ENCODE data around the gene NCAM1.

NCAM1 gene

DNA sequence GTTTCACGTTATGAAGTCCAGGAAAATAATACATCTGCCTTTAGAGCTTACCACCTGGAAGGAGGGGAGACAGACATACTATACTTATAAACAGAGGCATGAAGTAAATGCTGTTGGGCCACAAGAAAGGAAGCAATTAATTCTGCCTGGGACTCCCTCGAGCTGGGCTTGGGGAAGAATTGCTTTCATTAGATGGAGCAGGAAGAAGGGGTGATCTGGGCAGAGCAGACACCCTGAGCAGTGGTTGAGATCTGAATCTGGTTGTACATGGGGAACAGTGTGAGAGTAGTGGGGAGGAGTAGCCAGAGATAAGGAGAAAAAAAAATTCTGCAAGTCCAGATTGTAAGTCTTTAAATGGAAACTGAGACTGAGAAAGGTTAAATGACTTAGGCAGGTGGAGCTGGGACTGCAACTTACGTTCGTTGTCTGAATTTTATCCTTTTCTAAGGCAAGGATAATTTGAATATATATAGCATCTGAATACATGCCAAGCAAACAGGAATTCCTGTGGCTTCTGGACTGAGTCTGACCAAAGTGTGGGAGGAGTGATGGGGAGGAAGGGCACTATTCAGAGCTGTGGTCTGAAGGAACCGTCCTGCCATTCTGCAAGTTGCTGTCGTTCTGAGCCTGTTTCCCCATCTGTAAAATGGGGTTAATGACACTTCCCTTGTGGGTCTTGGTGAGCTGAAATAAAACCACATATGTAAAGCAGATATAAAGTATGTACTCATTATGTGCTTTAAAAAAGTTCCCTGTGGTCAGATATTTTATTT, 7.9 kb downstream of the NCAM1 start:
- DNase-seq (ENCODE audit: low spot score): no peak

DNA sequence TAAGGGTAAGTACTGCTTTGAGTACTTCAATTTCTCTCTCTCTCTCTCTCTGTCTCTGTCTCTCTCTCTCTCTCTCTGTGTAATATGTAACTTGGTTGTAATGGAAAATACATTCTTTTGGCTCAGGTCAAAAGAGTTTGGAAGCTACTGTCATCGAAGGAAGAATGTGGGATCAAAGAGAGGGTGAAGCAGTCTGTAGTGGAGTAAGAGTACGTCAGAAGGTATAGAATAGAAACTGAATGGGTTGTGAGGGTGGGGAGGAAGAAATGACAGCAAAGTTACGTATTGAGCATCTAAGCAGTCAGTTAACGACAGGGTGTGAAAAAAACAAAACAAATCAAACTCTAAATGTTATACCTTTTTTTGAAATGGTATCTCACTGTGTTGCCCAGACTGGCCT, 10.0 kb downstream of the NCAM1 start:
- no peak for DNase-seq (ENCODE audit: low spot score)

DNA sequence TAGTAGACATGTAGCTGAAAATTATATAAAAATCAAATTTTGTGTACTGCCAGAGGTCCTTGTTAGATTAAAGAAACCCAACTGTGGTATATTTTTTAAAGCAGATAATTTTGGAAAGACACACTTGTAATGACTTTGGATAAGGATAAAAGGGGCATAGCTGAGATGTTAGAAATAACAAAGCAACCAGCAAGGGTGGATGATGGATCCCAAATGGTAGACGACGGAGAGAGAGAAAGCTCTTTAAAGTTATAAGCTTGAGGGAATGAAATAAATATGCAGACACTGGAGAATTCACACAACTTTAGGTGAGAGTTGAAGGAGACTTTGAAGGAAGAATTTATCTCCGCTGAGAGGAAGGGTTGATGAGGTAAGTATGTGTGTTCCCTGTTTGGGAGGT, 10.6 kb downstream of the NCAM1 start:
- no peak for DNase-seq (ENCODE audit: low spot score)

DNA sequence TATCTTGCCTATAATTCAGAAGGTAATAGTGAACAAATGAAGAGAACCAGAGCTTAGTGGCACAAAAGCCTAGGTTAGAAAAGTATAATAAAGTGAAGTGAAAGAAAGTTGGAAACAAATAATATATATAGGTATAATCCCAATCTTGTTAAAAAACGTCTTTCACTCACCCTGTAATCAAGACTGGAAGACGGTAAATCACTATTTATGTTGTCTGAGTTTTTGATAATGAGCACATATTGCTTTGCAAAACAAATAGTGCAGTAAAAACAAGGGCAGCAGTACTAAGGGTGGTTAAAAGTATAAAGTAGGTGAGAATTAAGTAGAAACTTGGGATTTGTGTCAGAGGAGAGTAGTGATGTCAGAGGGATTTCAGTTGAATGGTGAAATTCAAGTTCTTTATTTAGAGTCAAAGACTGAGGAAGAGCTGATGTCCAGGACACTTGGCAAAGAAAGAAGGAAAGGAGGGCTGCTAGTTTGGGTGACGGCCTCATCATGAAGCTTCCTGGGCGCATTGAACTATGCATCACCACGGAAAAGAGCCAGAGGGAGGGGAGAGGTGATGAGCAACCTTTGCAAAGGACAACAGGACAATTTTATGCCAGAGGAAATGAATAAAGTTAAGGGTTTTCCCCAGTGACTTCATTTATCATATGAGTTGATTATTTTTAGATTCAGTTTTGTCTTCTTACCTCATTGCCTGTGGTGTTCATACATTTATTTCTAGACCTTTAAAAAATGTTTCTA, 11.4 kb downstream of the NCAM1 start:
- no peak for DNase-seq (ENCODE audit: low spot score)

DNA sequence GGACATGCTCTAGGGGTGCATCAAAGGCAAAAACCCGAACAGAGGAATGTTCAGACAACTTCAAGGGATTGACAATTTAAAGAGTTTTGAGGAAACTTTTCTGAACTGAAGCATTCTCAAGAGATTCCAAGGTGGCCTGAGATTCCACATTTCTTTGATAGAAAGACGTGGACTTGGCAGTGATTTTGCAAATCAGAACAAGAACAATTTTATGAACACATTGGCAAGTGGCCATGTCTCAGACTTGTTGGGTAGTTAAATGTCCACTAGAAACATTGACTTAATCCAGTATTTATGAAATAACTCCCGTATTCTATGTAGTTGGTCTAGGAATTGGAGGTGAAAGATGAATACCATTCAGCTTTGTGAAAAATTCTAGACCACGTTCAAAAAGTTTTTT, 13.8 kb downstream of the NCAM1 start:
- no peak for DNase-seq (ENCODE audit: low spot score)

DNA sequence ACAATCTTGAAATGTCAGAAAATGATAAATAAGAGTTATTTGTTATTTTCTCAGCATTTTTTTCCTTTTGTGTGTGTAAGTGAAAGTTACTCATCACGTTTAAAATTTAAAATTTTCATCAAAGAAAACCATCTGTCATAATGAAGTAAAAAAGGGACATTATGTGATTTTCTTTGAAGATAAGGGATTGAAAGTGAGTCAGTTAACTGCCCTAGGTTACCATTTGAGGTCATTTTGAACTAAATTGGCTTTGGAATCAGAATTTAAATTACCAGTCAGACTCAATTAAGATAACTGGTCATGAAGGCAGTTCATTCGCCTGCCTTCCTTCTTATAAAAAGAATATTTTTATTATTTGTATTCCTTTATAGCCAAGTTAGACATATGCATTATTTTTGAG, 14.3 kb downstream of the NCAM1 start:
- DNase-seq (ENCODE audit: low spot score): no peak

DNA sequence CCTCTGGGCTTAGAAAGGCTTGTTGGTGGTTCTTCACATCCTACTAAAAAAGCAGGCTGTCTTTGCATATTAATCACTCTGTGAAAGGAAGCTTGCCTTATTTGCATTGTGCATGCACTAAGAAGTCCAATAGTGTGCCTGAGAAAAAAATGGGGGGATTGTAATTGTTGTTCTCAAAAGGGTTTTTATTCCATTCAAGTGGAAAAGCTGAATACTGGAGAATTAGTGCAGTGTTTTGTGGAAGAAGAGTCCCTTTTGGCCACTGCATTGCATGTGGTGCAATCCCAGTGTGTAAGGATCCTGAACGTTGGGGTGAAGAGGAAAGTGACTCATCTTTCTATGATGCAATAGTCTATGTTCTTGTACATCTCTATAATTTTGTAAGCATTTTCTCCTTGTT, 16.5 kb downstream of the NCAM1 start:
- DNase-seq (ENCODE audit: low spot score): no peak

DNA sequence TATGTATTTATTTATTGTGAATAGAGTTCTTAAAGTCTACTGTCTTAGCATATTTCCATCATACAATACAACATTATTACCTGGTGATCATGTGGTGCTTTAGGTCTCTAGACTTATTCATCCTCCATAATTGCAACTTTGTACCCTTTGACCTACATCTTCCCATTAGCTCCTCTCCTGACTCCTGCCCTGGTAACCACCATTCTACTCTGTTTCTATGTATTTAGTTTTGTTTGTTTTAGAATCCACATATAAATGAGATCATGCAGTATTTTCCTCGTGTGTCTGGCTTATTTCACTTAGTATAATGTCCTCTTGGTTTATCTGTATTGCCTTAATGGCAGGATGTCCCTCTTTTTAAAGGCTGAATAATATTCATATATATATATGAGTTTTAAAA, 22.7 kb downstream of the NCAM1 start:
- DNase-seq (ENCODE audit: low spot score): no peak

DNA sequence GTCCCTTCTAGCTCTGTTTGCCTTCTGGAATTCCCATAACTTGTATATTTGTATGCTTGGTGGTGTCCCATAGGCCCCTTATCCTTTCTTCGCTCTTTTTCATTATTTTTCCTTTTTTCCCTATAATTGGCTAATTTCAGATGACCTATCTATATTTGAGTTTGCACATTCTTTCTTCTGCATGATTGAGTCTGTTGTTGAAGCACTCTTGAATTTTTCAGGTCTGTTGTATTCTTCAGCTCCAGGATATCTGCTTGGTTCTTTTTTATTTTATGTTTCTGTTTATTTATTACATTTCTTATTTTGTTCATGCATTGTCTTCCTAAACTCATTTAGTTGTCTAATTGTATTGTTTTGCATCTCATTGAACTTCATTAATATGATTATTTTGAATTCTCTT, 28.0 kb downstream of the NCAM1 start:
- no peak for DNase-seq (ENCODE audit: low spot score)

DNA sequence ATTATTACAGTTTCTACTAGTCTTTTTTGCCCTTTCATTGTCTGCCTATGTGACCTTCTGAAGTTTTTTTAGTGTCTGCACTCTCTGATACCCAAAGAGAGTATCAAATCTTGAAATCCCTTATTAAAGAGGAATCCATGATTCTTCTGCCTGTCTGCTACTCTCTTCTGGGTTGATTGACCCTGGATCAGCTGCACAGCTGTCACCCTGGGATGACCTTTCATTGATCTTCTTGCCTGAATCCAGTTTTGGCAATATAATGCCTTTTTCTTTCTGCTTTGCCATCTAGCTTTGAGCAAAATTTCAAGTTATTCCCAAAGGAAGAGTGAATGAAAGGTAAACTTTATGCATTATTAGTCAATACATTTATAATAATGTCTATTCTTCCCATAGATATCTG, 32.6 kb downstream of the NCAM1 start:
- no peak for DNase-seq (ENCODE audit: low spot score)

DNA sequence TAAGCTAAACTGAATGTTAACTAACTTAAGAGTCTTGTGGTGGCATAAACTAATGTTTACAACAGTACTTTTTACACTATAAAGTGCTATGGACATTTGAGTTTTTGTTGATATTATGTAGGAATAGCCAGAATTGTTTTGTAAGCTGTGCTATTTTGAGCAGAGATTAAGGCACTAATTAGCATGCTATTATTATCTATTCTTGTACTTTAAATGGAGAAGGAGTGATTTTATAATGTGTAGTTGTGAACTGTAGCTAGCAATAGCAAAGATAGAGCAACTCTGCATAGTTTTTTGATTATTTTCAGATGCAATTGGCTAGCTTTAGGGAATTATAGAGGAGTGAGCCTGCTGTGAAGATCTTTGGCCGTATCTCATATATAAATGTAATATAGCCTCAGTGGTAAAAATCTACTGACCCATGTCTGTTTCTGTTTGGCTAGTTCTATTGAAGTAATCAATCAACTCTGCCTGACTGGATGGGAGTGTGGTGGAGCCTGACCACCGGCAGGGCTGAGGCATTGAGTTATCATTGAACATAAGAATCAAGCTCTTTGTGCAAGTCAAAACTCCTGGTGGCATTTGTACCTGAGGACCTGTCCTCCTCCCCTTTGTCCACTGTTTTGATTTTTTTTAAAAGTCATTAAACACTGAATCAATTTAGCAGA, 34.3 kb downstream of the NCAM1 start:
- no peak for DNase-seq (ENCODE audit: low spot score)

DNA sequence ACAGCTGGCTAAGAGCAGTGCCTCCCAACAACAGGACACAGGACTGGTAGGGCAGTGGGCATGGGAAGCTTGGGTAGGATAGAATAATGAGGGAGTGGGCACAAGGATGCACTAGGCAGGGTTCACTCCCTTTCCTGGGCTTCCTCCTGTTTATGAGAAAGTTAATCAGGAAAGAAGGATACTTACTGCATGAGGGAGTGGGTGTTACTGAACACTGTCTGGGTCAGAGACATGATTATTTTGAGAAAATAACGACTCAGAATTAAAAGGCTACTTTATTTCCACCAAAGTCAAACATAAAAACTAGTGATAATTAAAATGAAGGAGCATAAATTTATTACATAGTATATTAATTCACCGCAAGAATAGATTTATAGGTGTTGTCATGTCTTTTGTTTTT, 35.8 kb downstream of the NCAM1 start:
- no peak for DNase-seq (ENCODE audit: low spot score)

DNA sequence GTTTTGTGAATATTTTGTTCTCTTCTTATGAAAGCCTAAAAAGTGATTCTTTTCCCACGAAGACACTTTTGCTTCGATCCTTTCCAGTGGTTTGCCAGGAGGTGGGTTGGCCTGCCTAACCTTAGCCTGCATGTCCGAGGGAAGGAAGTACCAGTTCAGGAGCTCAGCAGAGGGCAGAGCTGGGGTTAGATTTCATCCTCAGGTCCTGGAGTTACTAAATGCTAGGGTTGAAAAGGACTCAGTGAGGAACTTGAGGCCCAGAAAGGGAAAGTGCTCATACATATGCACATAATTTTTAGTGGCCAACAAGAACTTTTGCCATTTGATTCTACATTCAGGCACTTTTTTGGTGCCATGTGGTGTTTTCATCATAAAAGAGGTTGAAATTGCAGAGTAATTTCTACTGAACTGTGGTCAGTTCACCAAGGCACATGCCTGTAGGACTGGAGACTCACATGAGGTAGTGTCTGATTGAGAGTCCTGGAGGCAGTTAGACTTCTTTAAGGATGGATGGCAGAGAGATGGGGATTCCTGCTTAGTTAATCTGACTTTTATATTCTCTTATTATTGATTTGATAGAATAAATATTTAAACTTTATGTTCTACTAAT, 36.7 kb downstream of the NCAM1 start:
- no peak for DNase-seq (ENCODE audit: low spot score)

DNA sequence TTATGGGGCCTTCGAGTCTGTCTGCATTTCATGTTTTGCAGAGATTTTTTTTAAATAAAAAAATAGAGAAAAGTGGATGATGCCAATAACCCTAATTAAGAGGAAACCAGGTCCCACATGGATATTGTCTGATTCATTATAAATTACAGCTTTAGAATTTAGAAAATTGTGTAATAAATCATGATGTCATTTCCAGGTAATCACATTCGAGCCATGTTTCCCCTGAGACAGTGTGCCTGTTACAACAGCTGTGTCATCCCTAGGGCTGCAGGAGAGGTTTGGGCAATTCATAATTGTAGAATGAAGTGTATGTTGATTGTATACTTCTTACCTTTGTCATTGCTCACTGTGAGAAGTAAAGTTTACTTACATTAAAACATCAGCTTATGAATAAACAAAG, 38.3 kb downstream of the NCAM1 start:
- DNase-seq (ENCODE audit: low spot score): no peak

DNA sequence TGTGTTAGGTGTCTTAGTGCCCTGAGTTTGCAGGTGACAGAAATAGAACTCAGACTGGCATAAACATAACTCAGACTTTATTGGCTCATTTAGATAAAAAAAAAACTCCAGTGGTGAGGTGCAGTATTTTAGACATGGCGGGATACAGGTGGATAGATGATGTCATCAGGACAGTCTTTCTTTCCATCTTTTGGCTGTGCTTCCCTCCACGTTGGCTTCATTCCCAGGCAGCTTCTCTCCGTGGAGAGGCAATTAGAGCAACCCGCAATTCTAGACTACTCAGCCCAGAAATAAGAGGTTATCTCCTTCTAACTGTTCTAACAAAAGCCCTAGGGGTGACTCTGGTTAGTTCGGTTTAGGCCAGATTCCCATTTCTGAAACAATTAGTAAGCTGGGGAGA, 40.5 kb downstream of the NCAM1 start:
- DNase-seq (ENCODE audit: low spot score): no peak

DNA sequence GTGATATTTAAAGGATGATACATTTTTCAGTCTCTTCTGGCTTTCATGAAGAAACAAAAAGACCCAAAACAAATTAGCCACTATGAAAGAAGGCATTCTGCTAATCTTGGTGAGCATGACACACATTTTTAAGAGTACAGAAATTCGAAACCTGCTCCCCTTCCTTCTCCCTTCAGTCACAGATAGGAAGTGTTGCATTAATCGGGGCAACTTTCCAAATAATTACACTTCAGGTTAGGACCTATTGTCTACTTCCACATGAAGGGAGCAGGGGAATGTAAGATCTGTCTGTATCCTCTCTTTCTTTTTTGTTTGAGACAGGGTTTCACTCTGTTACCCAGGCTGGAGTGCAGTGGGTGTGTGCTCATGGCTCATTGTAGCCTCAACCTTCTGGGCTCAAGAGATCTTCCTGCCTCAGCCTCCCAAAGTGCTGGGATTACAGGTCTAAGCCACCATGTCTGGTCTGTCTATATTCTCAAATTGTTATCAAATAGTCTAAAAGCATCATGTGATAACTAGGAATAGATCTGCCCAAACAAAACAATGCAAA, 45.8 kb downstream of the NCAM1 start:
- no peak for DNase-seq (ENCODE audit: low spot score)

DNA sequence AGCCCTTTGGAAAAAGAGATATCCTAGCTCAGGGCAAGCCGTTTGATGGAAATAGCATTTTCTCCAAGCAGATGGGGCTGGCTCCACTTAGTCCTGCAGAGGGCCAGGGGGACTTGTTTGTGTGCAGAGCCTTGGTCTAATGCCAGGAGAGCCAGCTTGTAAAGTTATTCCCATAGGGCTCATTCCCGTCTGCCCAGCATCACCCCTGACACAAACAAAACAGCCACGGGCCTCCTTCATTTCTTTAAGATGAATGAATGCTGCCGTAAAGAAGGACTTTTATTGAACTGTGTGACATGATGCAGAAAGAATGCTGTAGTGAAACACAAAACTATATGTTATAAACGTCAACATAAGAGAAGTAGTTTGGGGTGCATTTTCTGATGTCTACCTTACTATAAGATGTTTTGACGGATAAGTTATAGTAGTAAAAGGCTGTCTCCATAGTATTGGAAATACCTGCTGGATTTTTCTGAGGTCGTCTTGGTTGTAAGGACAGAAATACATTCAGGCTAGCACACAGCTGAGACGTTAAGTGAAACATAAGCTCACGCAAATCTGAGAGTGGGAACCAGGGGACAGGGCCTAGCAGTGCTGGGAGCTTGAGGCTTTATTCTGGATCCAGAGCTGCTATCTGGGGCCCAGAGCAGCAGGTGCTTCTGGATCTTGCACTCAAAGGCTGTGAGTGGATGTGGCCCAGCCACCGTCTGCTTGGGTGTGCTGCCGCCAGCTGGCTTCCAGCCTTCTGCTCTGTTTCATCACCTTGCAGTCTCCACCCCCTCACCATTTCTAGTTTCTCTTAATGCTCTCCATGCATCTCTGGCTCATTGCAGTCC, 53.3 kb downstream of the NCAM1 start:
- DNase-seq (ENCODE audit: low spot score): no peak

DNA sequence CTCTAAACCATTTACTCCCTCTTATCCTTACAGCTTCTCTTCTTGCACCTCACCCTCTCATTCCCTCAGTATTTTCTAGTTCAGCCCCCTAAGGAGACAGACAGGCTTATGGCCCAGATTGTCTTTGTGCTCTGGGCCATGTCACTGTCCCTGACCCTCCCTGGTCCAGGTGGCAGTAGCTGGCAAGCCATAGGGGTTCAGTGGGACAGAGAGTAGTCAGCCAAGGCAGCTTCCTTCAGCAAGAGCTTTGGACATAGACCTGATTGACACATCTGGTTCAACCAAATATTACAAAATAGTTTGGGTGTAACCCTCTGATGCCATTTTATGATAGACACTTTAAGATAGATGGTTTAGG, 53.9 kb downstream of the NCAM1 start:
- no peak for DNase-seq (ENCODE audit: low spot score)

DNA sequence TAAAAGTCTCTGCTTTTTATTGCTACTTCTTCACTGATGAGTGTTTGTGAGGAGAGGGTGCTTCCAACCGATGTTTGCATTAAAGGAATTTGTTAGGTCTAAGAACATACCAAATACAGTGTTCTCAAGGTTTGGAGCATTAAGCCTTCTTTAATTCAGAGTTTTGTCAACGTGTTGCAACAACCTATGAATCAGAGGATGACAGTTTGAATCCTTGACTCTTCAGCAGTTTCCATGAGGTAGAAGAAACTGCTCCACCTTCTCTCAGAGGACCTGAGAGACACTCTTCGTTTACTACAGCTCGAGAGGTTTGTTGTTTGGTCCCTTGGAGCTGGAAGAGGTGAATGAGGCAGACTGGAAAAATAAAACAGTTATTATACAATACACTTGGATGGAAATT, 55.7 kb downstream of the NCAM1 start:
- no peak for DNase-seq (ENCODE audit: low spot score)

DNA sequence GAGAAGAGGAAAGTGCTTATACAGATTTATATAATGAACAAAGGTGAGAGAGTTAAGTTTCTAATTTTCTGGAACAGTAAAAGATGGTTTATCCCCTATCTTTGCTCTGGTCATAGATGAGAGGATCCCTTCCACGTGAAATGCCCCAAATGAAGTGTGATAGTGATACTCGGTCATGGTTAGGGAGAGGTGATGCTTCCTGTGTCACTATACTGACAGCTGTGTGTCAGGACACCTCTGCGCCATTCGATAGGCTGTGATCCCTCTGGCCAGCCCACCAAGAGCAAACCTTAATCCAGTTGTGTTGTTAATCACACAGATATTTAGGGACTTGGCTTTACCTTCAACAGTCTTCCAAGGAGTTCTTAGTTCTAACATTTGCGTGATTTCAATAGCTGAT, 57.7 kb downstream of the NCAM1 start:
- no peak for DNase-seq (ENCODE audit: low spot score)

DNA sequence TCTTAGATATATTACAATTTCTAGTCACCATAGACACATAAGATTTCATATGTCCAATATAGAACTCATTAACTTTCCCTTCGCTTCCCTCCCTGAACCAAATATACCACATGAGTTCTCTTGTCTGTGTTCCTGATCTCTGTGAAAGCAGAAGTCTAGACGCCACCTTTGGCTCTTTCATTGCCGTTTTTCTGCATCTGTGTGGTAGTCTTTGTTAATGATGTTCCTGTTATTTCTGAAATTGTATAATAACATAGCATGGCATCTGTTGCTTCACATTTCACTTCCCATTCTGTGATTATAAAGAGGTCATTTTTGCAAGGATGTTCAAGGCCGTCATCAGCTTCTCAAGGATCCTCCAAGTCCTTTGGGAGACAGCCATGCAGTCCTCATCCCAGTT, 58.5 kb downstream of the NCAM1 start:
- no peak for DNase-seq (ENCODE audit: low spot score)

DNA sequence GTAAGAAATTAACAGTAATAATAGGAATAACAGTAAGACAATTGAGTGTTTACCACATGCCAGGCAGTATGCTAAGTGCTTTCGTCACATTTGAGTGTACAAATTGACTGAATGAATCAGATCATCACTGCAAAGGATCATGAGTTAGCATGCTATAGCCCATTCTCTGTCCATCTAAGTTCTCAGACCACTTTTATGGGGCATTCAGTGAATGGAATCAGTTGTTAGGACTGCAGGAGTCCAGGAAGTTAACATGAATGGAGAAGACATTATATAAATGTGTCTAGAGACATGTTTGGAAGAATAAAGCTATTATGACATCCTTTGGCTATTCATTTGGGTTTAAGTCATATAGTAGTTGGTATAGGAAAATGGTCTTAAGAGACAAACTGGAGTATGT, 59.9 kb downstream of the NCAM1 start:
- DNase-seq (ENCODE audit: low spot score): no peak

All from NAMALWA (cell line).